Smooth muscle cell (in vitro differentiated cells): Measurements from ENCODE around the gene GAK. TPM values are rescaled to one million over a fixed set of nuclear protein-coding genes. Genes with fewer than 3 reads are reported as not detected.

Source experiments
- DNase-seq: peaks from one replicate; lab custom pipeline; 2025; ENCODE audit not compliant: unreplicated experiment; lab: John Stamatoyannopoulos, UW
- H2AFZ ChIP-seq: fragments of 200-600 bp; sonication (generic); 2 replicates; pipeline ENCODE4 v1.6.0; 2016; ENCODE audit warnings: antibody characterized with exemption, low read depth, mild to moderate bottlenecking
- H3F3A ChIP-seq: fragments of 200-600 bp; sonication (generic); 2 replicates; pipeline ENCODE4 v1.6.0; 2017; ENCODE audit warnings: antibody characterized with exemption, low read depth
- H3K27ac ChIP-seq: fragments of 200-600 bp; sonication (generic); 2 replicates; pipeline ENCODE4 v1.5.1; 2016; ENCODE audit warnings: low read depth, mild to moderate bottlenecking
- H3K27me3 ChIP-seq: fragments of 200-600 bp; sonication (generic); 2 replicates; pipeline ENCODE4 v1.6.1; 2016; ENCODE audit warnings: low read depth, mild to moderate bottlenecking
- H3K36me3 ChIP-seq: fragments of 200-600 bp; sonication (generic); 2 replicates; pipeline ENCODE4 v1.5.1; 2016; ENCODE audit warnings: low read depth
- H3K4me1 ChIP-seq: fragments of 200-600 bp; sonication (generic); 2 replicates; pipeline ENCODE4 v1.5.1; 2016; ENCODE audit warnings: low read depth
- H3K4me2 ChIP-seq: fragments of 200-600 bp; sonication (generic); 2 replicates; pipeline ENCODE4 v1.6.0; 2016; ENCODE audit warnings: mild to moderate bottlenecking
- H3K4me3 ChIP-seq: fragments of 200-600 bp; sonication (generic); 2 replicates; pipeline ENCODE4 v1.5.1; 2016; ENCODE audit warnings: mild to moderate bottlenecking
- H3K79me2 ChIP-seq: fragments of 200-600 bp; sonication (generic); 2 replicates; pipeline ENCODE4 v1.6.0; 2016; ENCODE audit warnings: low read depth, mild to moderate bottlenecking
- H3K9ac ChIP-seq: fragments of 200-600 bp; sonication (generic); 2 replicates; pipeline ENCODE4 v1.6.0; 2016; ENCODE audit warnings: low read depth
- H3K9me3 ChIP-seq: fragments of 200-600 bp; sonication (generic); replicated peaks from 2 replicates; pipeline ENCODE4 v1.5.1; 2016; ENCODE audit warnings: low read depth
- H4K20me1 ChIP-seq: fragments of 200-600 bp; sonication (generic); 2 replicates; pipeline ENCODE4 v1.6.0; 2016; ENCODE audit warnings: low read depth
- CTCF ChIP-seq: fragments of 200-600 bp; sonication (generic); IDR thresholded peaks from 2 replicates; pipeline ENCODE4 v1.5.1; 2017; ENCODE audit warnings: borderline replicate concordance, mild to moderate bottlenecking, antibody characterized with exemption; ENCODE audit not compliant: insufficient read depth, poor library complexity, severe bottlenecking
- WGBS: methylation state at CpG from one replicate; pipeline ENCODE4 v1.1.7; 2016; ENCODE audit warnings: low lambda C conversion rate; 5-methylcytosine and 5-hydroxymethylcytosine counted together
- polyA plus RNA-seq: library from polyadenylated mRNA; unstranded; fragments of >200 nt; fragmentation: Nextera tagmentation; extraction: Ambion mirVana; gene quantifications from 2 replicates; pipeline ENCODE4 v1.2.1, GENCODE V29; 2016
- total RNA-seq: library from RNA; depleted of rRNA; stranded (reverse); fragments of >200 nt; gene quantifications from 2 replicates; pipeline ENCODE4 v1.2.3, GENCODE V29; 2014

GAK gene
- total and polyA plus RNA-seq, 2 experiments from 2014 or later: 56.2 to 85.4 TPM

GRCh38 chr4:804804-805203 lies 127.3 kb downstream of the GAK start:
- Histone ChIP-seq H4K20me1 (no peaks in the 10 kb centered on the region), H3K36me3 (no peaks in the 10 kb centered on the region), H3K4me3 (no peak overlapping the region), H3K79me2 (no peaks in the 10 kb centered on the region), H3K4me2 (no peak overlapping the region), H3F3A (no peaks in the 10 kb centered on the region), H3K4me1 (no peaks in the 10 kb centered on the region), H3K27ac (no peak overlapping the region), H2AFZ (no peak overlapping the region), H3K9ac (no peak overlapping the region), H3K9me3 (no peaks in the 10 kb centered on the region), H3K27me3 (no peaks in the 10 kb centered on the region)
- no peak for TF ChIP-seq CTCF
- 93% methylated on average over 27 of the region's 44 CpGs for WGBS
- no peak for DNase-seq

GRCh38 chr4:803884-804283 lies 128.2 kb downstream of the GAK start:
- Histone ChIP-seq H3K4me3 (no peak overlapping the region), H3K4me2 (no peak overlapping the region), H3K27ac (no peak overlapping the region), H3K27me3 (no peaks in the 10 kb centered on the region), H3K4me1 (no peaks in the 10 kb centered on the region), H3K79me2 (no peaks in the 10 kb centered on the region), H3F3A (no peaks in the 10 kb centered on the region), H4K20me1 (no peaks in the 10 kb centered on the region), H3K9me3 (no peaks in the 10 kb centered on the region), H3K36me3 (no peaks in the 10 kb centered on the region), H3K9ac (no peak overlapping the region), H2AFZ (no peak overlapping the region)
- no peak for DNase-seq
- WGBS: 95% methylated on average over 13 of the region's 13 CpGs
- no peak for TF ChIP-seq CTCF

DNA sequence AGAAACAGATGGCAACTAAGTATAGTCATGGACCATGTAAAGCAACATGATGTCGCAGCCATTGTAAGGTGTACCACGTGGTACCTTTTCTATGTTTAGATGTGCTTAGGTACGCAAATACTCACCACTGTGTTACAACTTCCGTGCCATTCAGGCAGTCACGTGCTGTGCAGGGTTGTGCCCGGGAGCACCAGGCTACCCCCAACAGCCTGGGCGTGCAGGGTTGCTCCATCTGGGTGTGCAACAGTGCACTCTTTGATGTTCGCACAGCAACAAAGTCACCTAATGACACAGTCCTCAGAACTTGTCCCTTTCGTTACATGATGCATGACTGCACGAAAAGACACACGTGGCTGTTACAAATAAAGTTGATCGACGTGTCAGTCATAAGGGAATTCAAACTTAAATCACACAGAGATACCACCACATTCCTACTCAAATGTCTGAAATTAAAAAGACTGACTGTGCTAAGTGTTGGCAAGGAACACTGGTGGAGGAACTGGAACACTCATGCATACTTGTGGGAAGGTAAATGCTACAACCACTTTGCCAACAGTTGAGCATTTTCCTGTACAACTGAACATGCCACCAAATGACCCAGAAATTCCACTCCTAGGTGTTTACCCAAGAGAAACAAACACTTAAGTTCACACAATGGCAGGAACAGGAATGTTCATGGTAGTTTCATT lies 130.5 kb downstream of the GAK start:
- H3K4me1 ChIP-seq: no peaks in the 10 kb centered on the region
- H3K4me2 ChIP-seq: no peak overlapping the region
- no peaks in the 10 kb centered on the region for H3K36me3 ChIP-seq
- no peaks in the 10 kb centered on the region for H3K9me3 ChIP-seq
- no peak for DNase-seq
- H3F3A ChIP-seq: no peaks in the 10 kb centered on the region
- 90% methylated on average over 13 of the region's 13 CpGs for WGBS
- H3K79me2 ChIP-seq: no peaks in the 10 kb centered on the region
- no peaks in the 10 kb centered on the region for H4K20me1 ChIP-seq
- H2AFZ ChIP-seq: no peak overlapping the region
- no peak overlapping the region for H3K27ac ChIP-seq
- peaks cover 7% of the 10 kb centered on the region for H3K27me3 ChIP-seq
- no peak for TF ChIP-seq CTCF
- no peak overlapping the region for H3K9ac ChIP-seq
- H3K4me3 ChIP-seq: no peak overlapping the region

Other genes starting within 250 kb of the GAK start
- 15.6 and 26.4 TPM in 2 replicates for gene SLC49A3, start 243.2 kb downstream of the GAK start, total RNA-seq
- gene SLC49A3, start 243.2 kb downstream of the GAK start, polyA plus RNA-seq: 40.2 and 40.3 TPM in 2 replicates
- 45.4 and 57.5 TPM in 2 replicates for gene PCGF3, start 226.5 kb downstream of the GAK start, total RNA-seq
- gene PCGF3, start 226.5 kb downstream of the GAK start, polyA plus RNA-seq: 29.6 and 30.9 TPM in 2 replicates
- gene CPLX1, start 106.2 kb downstream of the GAK start, total RNA-seq: 0.58 TPM in 1 of 2 replicates, not detected in the other
- gene CPLX1, start 106.2 kb downstream of the GAK start, polyA plus RNA-seq: not detected in 2 replicates
- gene TMEM175, start 144 bp upstream of the GAK start, total RNA-seq: 20.6 and 30.4 TPM in 2 replicates
- gene TMEM175, start 144 bp upstream of the GAK start, polyA plus RNA-seq: 27.6 and 35.2 TPM in 2 replicates
- 4.2 and 6.5 TPM in 2 replicates for gene DGKQ, start 41.3 kb upstream of the GAK start, total RNA-seq
- 14.9 and 16.2 TPM in 2 replicates for gene DGKQ, start 41.3 kb upstream of the GAK start, polyA plus RNA-seq
- gene IDUA, start 54.7 kb upstream of the GAK start, total RNA-seq: 6.3 and 9.6 TPM in 2 replicates
- 47.4 and 49.9 TPM in 2 replicates for gene IDUA, start 54.7 kb upstream of the GAK start, polyA plus RNA-seq
- gene SLC26A1, start 61.1 kb upstream of the GAK start, total RNA-seq: 0.67 TPM in 1 of 2 replicates, not detected in the other
- gene SLC26A1, start 61.1 kb upstream of the GAK start, polyA plus RNA-seq: 1.6 and 1.7 TPM in 2 replicates
- 11.7 and 16.1 TPM in 2 replicates for gene FGFRL1, start 79.3 kb upstream of the GAK start, total RNA-seq
- 29.6 and 30.7 TPM in 2 replicates for gene FGFRL1, start 79.3 kb upstream of the GAK start, polyA plus RNA-seq
- gene RNF212, start 181.2 kb upstream of the GAK start, total RNA-seq: 0.67 and 1.3 TPM in 2 replicates
- 1.8 and 4.6 TPM in 2 replicates for gene RNF212, start 181.2 kb upstream of the GAK start, polyA plus RNA-seq
- gene SPON2, start 240.3 kb upstream of the GAK start, total RNA-seq: 152 and 171 TPM in 2 replicates
- gene SPON2, start 240.3 kb upstream of the GAK start, polyA plus RNA-seq: 388 and 427 TPM in 2 replicates